Activated CD4-positive, alpha-beta T cell treated with anti-CD3 and anti-CD28 coated beads, Interleukin-2, amount 10 ng/mL, durations not matched to agents 7 days and 5 days (primary cell): ENCODE data around the gene BID. TPM values are rescaled to one million over a fixed set of nuclear protein-coding genes. Genes with fewer than 3 reads are reported as not detected.

Experiments used
- CTCF ChIA-PET: fragments of 350-600 bp; sonication (Branson Sonifier 250); formaldehyde crosslinking; loops from one replicate; lab custom pipeline; 2021; ENCODE audit warnings: antibody characterized with exemption; lab: Charles Lee
- POLR2A ChIA-PET: fragments of 350-600 bp; sonication (Branson Sonifier 250); formaldehyde crosslinking; loops from one replicate; lab custom pipeline; 2021; ENCODE audit warnings: antibody characterized with exemption; lab: Charles Lee
- DNase-seq: peaks from one replicate; pipeline ENCODE4 v3.0.0-alpha.2; 2020
- H3K27ac Mint-ChIP-seq: one replicate; pipeline ENCODE4 v1.8.0; 2021; ENCODE audit warnings: mild to moderate bottlenecking, moderate library complexity, mixed read lengths
- H3K27me3 Mint-ChIP-seq: one replicate; pipeline ENCODE4 v1.8.0; 2021; ENCODE audit warnings: mixed read lengths
- H3K36me3 Mint-ChIP-seq: one replicate; pipeline ENCODE4 v1.8.0; 2021; ENCODE audit warnings: low read depth, mixed read lengths
- H3K4me1 Mint-ChIP-seq: one replicate; pipeline ENCODE4 v1.8.0; 2021; ENCODE audit warnings: mixed read lengths
- H3K4me3 Mint-ChIP-seq: one replicate; pipeline ENCODE4 v1.8.0; 2021; ENCODE audit warnings: mild to moderate bottlenecking, moderate library complexity, mixed read lengths
- H3K9me3 Mint-ChIP-seq: one replicate; pipeline ENCODE4 v1.8.0; 2021; ENCODE audit warnings: mixed read lengths
- total RNA-seq, 2 experiments: library from RNA; stranded (reverse); gene quantifications; one replicate each; pipeline ENCODE4 v1.2.3, GENCODE V29; 2021

BID gene
- total RNA-seq, 2 experiments from 2014 or later: 32.5 to 39.3 TPM

GRCh38 chr22:17746916-17747315 is 27.4 kb downstream of the BID start:
- H3K9me3 Mint-ChIP-seq: no peaks in the 10 kb centered on the region
- H3K36me3 Mint-ChIP-seq: no peaks in the 10 kb centered on the region
- ChIA-PET POLR2A (no interaction called here), CTCF (no interaction called here)
- no peaks in the 10 kb centered on the region for H3K27me3 Mint-ChIP-seq
- DNase-seq: no peak
- no peak overlapping the region for H3K4me3 Mint-ChIP-seq
- peaks cover 6% of the 10 kb centered on the region for H3K4me1 Mint-ChIP-seq
- H3K27ac Mint-ChIP-seq: no peak overlapping the region

GRCh38 chr22:17744430-17744829 is 29.8 kb downstream of the BID start:
- H3K4me3 Mint-ChIP-seq: no peak overlapping the region
- no peaks in the 10 kb centered on the region for H3K36me3 Mint-ChIP-seq
- ChIA-PET CTCF (interaction anchor here (2.2 to 4.6 kb wide), 2 partner anchors 8 to 40 kb away, joined by 6 to 37 read pairs; no protein-coding TSS in a partner anchor), POLR2A (no interaction called here)
- no peaks in the 10 kb centered on the region for H3K27me3 Mint-ChIP-seq
- H3K27ac Mint-ChIP-seq: peak overlapping the region; percentile 74
- peaks cover 6% of the 10 kb centered on the region for H3K4me1 Mint-ChIP-seq
- DNase-seq: no peak
- H3K9me3 Mint-ChIP-seq: no peaks in the 10 kb centered on the region

GRCh38 chr22:17743661-17744411 is 30.4 kb downstream of the BID start:
- no peak for DNase-seq
- CTCF ChIA-PET: interaction anchor here (2.2 to 4.6 kb wide), 3 partner anchors 9 to 41 kb away, joined by 6 to 37 read pairs (median 7); no protein-coding TSS in a partner anchor
- POLR2A ChIA-PET: no interaction called here

GRCh38 chr22:17742527-17742902 is 31.8 kb downstream of the BID start:
- ChIA-PET CTCF (interaction anchor here (0.6 to 4.6 kb wide), 15 partner anchors 8 to 334 kb away, joined by 3 to 37 read pairs (median 4); no protein-coding TSS in a partner anchor), POLR2A (no interaction called here)
- DNase-seq: peak; percentile 73
- Mint-ChIP-seq H3K27ac (no peak overlapping the region), H3K36me3 (no peaks in the 10 kb centered on the region), H3K4me1 (peaks cover 6% of the 10 kb centered on the region), H3K27me3 (no peaks in the 10 kb centered on the region), H3K4me3 (no peak overlapping the region), H3K9me3 (no peaks in the 10 kb centered on the region)

More at GRCh38 chr22:17743661-17744411, 30.4 kb downstream of the BID start:
- Mint-ChIP-seq H3K27ac (no peak overlapping the region), H3K4me1 (peaks cover 6% of the 10 kb centered on the region), H3K4me3 (no peak overlapping the region), H3K9me3 (no peaks in the 10 kb centered on the region), H3K27me3 (no peaks in the 10 kb centered on the region), H3K36me3 (no peaks in the 10 kb centered on the region)

GRCh38 chr22:17741866-17742526 is 32.3 kb downstream of the BID start:
- H3K27me3 Mint-ChIP-seq: no peaks in the 10 kb centered on the region
- CTCF ChIA-PET: interaction anchor here (0.6 to 4.6 kb wide), 15 partner anchors 8 to 334 kb away, joined by 3 to 37 read pairs (median 4); no protein-coding TSS in a partner anchor

GRCh38 chr22:17739196-17739975 is 34.9 kb downstream of the BID start:
- no peak overlapping the region for H3K27ac Mint-ChIP-seq
- ChIA-PET CTCF (interaction anchor here (1.1 kb wide), 1 partner anchor 91 kb away, joined by 3 read pairs; no protein-coding TSS in a partner anchor), POLR2A (no interaction called here)
- DNase-seq: no peak
- H3K4me1 Mint-ChIP-seq: peaks cover 6% of the 10 kb centered on the region
- H3K36me3 Mint-ChIP-seq: peaks cover 6% of the 10 kb centered on the region
- no peaks in the 10 kb centered on the region for H3K27me3 Mint-ChIP-seq
- H3K9me3 Mint-ChIP-seq: no peaks in the 10 kb centered on the region
- no peak overlapping the region for H3K4me3 Mint-ChIP-seq

More at GRCh38 chr22:17741866-17742526, 32.3 kb downstream of the BID start:
- H3K4me1 Mint-ChIP-seq: peaks cover 6% of the 10 kb centered on the region
- no peaks in the 10 kb centered on the region for H3K36me3 Mint-ChIP-seq
- H3K9me3 Mint-ChIP-seq: no peaks in the 10 kb centered on the region
- H3K4me3 Mint-ChIP-seq: no peak overlapping the region
- POLR2A ChIA-PET: no interaction called here
- no peak overlapping the region for H3K27ac Mint-ChIP-seq
- no peak for DNase-seq

- Mint-ChIP-seq H3K27ac (no peak overlapping the region), H3K27me3 (no peaks in the 10 kb centered on the region), H3K4me3 (no peak overlapping the region), H3K36me3 (peaks cover 12% of the 10 kb centered on the region), H3K4me1 (peaks cover 14% of the 10 kb centered on the region), H3K9me3 (no peaks in the 10 kb centered on the region)
- no peak for DNase-seq
- POLR2A ChIA-PET: no interaction called here
- CTCF ChIA-PET: interaction anchor here (1.3 to 2.0 kb wide), 2 partner anchors 14 to 46 kb away, joined by 3 to 6 read pairs; no protein-coding TSS in a partner anchor
Measured at GRCh38 chr22:17738386-17739128, 35.7 kb downstream of the BID start.

GRCh38 chr22:17734187-17734586 is 40.1 kb downstream of the BID start:
- Mint-ChIP-seq H3K4me1 (peaks cover 15% of the 10 kb centered on the region), H3K27ac (peak overlapping the region; percentile 69), H3K27me3 (no peaks in the 10 kb centered on the region), H3K4me3 (no peak overlapping the region), H3K9me3 (no peaks in the 10 kb centered on the region), H3K36me3 (peaks cover 19% of the 10 kb centered on the region)
- CTCF ChIA-PET: interaction anchor here (0.7 to 1.7 kb wide), 3 partner anchors 8 to 97 kb away, joined by 3 to 5 read pairs (median 4); no protein-coding TSS in a partner anchor
- POLR2A ChIA-PET: no interaction called here
- peak; percentile 33 for DNase-seq

GRCh38 chr22:17733466-17733865 is 40.8 kb downstream of the BID start:
- Mint-ChIP-seq H3K27ac (peak overlapping the region; percentile 12), H3K4me3 (no peak overlapping the region), H3K27me3 (no peaks in the 10 kb centered on the region), H3K9me3 (no peaks in the 10 kb centered on the region), H3K4me1 (peaks cover 15% of the 10 kb centered on the region), H3K36me3 (peaks cover 19% of the 10 kb centered on the region)
- no peak for DNase-seq
- ChIA-PET CTCF (interaction anchor here (0.8 kb wide), 1 partner anchor 97 kb away, joined by 4 read pairs; no protein-coding TSS in a partner anchor), POLR2A (no interaction called here)

GRCh38 chr22:17732251-17732854 is 41.9 kb downstream of the BID start:
- Mint-ChIP-seq H3K4me3 (no peak overlapping the region), H3K27ac (no peak overlapping the region), H3K4me1 (peaks cover 15% of the 10 kb centered on the region), H3K9me3 (no peaks in the 10 kb centered on the region), H3K36me3 (peaks cover 21% of the 10 kb centered on the region), H3K27me3 (no peaks in the 10 kb centered on the region)
- POLR2A ChIA-PET: no interaction called here
- CTCF ChIA-PET: interaction anchor here (0.6 to 1.1 kb wide), 2 partner anchors 53 to 585 kb away, joined by 3 read pairs; no protein-coding TSS in a partner anchor
- no peak for DNase-seq

GRCh38 chr22:17729561-17729960 is 44.7 kb downstream of the BID start:
- POLR2A ChIA-PET: no interaction called here
- CTCF ChIA-PET: interaction anchor here (1.0 to 1.6 kb wide), 3 partner anchors 13 to 40 kb away, joined by 3 to 4 read pairs (median 4); no protein-coding TSS in a partner anchor
- H3K4me3 Mint-ChIP-seq: no peak overlapping the region
- no peaks in the 10 kb centered on the region for H3K9me3 Mint-ChIP-seq
- no peak for DNase-seq
- no peak overlapping the region for H3K27ac Mint-ChIP-seq
- peaks cover 25% of the 10 kb centered on the region for H3K36me3 Mint-ChIP-seq
- no peaks in the 10 kb centered on the region for H3K27me3 Mint-ChIP-seq
- H3K4me1 Mint-ChIP-seq: peaks cover 21% of the 10 kb centered on the region
